GM21528 (cell line): ENCODE data around the gene FBXO31.
"Not testable (repeated sequence)": the region's sequence is repeated elsewhere in the genome, so short reads cannot be mapped to it uniquely, and the experiment has no call there.

Experiments used
- ATAC-seq: cut with Tn5 transposase; IDR thresholded peaks from one replicate; pipeline ENCODE4 v1.9.1; 2021; ENCODE audit warnings: mild to moderate bottlenecking, moderate library complexity; ENCODE audit not compliant: unreplicated experiment, low FRiP score

Gene FBXO31

GRCh38 chr16:87365021-87365713 is 18.4 kb downstream of the FBXO31 start:
- ATAC-seq = no peak

GRCh38 chr16:87363771-87364455 is 19.7 kb downstream of the FBXO31 start:
- no peak for ATAC-seq

DNA sequence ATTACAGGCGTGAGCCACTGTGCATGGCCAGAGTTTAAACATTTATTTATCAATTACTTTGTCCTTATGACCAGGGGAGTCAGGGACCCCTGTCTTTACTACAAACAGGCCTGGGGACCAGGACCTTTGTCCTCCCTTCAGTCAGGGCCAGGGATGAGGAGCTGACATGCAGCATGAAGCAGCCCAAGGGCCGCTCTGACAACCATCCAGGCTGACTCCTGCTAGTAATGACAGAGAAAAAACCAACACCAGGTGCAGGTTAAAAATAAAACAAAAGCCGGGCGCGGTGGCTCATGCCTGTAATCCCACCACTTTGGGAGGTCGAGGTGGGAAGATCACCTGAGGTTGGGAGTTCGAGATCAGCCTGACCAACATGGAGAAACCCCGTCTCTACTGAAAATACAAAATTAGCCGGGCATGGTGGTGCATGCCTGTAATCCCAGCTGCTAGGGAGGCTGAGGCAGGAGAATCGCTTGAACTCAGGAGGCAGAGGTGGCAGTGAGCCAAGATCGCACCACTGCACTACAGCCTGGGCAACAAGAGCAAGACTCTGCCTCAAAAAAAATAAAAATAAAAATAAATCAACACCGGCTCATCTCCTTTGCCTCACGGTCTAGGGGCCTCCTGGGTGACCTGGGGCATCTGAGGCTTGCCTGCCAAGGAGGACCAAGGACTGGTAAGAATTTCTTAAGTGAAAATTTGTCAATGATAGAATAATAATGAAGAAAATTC is 20.6 kb downstream of the FBXO31 start:
- ATAC-seq = not testable (repeated sequence)

DNA sequence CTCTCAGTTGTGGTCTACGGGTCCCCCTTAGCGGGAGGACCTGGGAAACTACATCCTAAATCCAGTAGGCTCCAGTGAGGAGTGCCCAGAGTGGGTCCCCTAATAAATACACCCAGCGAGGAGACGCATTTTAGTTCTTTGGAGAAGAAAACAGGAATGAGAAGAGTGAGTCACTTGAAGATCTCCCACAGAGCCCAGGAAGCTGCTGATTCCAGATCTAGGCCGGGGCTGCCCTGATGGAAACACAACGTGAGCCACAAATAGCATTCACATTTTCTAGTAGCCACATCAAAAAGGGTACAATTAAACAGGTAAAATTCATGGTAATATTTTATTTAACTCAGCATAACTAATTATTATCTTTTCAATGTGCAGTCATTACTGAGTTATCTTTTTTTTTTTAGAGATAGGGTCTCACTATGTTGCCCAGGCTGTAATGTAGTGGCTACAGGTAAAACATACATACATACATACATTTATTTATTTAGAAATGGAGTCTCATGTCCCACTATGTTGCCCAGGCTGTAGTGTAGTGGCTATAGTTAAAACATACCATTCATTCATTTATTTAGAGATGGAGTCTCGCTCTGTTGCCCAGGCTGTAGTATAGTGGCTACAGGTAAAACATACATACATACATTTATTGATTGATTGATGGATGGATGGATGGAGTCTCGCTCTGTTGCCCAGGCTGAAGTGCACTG is 21.5 kb downstream of the FBXO31 start:
- ATAC-seq = no peak

- no peak for ATAC-seq
These were observed 22.5 kb downstream of the FBXO31 start for GRCh38 chr16:87360862-87361610.

GRCh38 chr16:87359121-87359520 is 24.5 kb downstream of the FBXO31 start:
- no peak for ATAC-seq

DNA sequence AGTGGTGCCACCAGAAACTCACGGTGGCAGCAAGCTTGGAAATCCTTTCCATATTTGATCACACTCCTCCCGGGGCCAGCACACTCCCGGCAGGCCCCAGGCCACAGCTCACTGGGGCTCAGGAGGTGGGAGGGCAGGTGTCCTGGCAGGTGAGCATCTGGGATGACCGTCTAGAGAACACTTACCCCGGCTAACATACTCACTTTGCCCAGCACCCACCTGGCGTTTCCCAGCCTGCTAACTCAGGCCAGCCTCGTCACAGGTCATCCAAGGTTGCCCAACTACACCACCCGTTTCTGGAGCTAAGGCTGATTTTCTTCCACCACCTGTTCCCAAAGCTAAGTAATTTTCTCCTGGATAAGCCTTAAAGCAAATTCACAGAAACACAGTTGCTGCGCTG is 24.9 kb downstream of the FBXO31 start:
- ATAC-seq = no peak

GRCh38 chr16:87358250-87358649 is 25.3 kb downstream of the FBXO31 start:
- no peak for ATAC-seq

DNA sequence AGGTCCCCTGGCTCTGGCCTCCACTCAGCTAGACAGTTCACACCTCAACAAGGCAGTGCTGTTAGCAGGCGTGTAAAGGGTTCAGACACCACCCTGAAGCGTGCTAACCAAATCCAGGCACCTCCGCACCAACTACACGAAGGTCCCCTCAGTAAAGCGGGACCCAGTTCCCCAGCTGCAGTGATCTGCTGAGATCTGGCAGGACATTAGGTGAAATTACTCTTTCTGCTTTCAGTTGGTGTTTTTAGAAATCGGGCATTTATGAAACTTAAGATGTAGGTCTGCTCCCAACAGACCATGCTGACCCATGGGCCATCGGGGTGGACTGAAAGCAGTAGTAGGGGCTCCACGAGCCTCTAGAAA is 27.1 kb downstream of the FBXO31 start:
- ATAC-seq = no peak

- ATAC-seq = no peak
These were observed 30.0 kb downstream of the FBXO31 start for GRCh38 chr16:87353613-87354012.

GRCh38 chr16:87352818-87353217 is 30.8 kb downstream of the FBXO31 start:
- no peak for ATAC-seq

- ATAC-seq = no peak
These were observed 32.3 kb downstream of the FBXO31 start for GRCh38 chr16:87351320-87351698.

DNA sequence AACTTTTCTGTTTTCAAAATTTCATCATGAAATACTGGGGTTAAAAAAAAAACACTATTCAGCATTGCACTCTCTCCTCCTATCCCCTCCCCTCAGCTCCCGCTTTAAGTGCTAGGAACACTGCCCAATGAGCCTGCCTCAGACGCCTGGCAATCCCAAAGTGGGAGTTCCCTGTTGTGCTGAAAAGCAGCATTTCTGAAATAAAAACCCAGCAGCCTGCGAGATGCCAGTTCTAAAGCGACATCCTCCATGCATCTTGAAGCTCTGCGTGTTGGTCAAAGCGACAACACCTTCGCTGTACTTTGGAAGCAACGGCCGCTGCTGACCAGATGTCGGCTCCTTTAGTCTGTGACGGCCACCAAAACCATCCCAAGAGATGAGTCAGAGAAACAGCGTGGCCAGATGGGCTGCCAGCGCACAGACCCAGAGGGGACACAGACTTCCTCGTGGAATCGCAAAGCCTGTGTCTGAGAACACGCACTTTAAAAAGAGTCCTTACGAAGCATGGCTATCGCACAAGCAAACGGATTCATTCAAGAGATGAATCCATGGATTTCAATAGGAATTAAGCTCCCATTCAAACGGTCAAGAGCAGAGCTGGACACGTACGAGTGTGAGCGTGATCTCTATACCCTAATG is 32.8 kb downstream of the FBXO31 start:
- ATAC-seq = no peak

- ATAC-seq = no peak
These were observed 33.5 kb downstream of the FBXO31 start for GRCh38 chr16:87350031-87350430.

- ATAC-seq = no peak
These were observed 34.9 kb downstream of the FBXO31 start for GRCh38 chr16:87348616-87349157.

GRCh38 chr16:87347932-87348615 is 35.5 kb downstream of the FBXO31 start:
- no peak for ATAC-seq

DNA sequence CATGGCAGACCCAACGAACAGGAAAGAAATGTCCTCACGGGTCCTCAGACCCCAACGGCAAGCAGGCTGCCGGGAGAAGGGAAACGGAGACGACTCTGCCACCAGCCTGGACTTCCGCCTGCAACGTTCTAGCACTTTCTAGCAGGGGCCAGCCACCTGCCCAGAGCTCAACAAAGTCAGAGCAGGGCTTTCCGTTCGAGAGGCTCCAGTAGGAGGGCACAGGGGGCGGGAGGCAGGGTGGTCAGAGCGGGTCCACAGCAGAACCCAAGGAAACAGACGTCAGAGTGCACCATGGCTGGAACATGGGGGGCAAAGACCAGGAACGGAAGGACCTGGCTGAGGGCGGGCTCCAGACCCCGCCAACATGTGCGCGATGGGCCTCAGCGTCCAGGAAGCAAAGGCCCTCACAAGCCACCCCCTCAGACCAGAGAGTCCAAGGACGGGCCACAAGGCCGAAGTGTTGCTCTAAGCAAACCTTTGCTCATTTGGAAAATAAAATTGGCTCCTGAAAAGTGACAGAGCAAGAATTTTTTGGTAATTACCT is 37.0 kb downstream of the FBXO31 start:
- no peak for ATAC-seq

- ATAC-seq = no peak
These were observed 37.7 kb downstream of the FBXO31 start for GRCh38 chr16:87345726-87346424.
